HepG2 (cell line): ENCODE results near the gene CLIC4. TPM values are rescaled to one million over a fixed set of nuclear protein-coding genes. Genes with fewer than 3 reads are reported as not detected.

Source experiments
- ATAC-seq: fragments of 200-7000 bp; cut with Tn5 transposase; 3 replicates; pipeline ENCODE4 v1.9.1; 2020; ENCODE audit warnings: mild to moderate bottlenecking, moderate library complexity
- BruUV-seq: library from RNA; stranded (reverse); fragments of 400-500 nt; replicated peaks from 2 replicates; lab custom pipeline; 2021; lab: Mats Ljungman, UMichigan
- CTCF ChIA-PET: fragments of 300-600 bp; formaldehyde crosslinking; extraction: SDS; loops from one replicate; lab custom pipeline; 2021; ENCODE audit warnings: low total read pairs, inconsistent platforms, low intra/inter-chr PET ratio; lab: Yijun Ruan, JAX
- POLR2A ChIA-PET: fragments of 350-600 bp; sonication (Branson Sonifier 250); formaldehyde crosslinking; loops from one replicate; lab custom pipeline; 2020; ENCODE audit warnings: antibody characterized with exemption, inconsistent platforms; lab: Yijun Ruan, JAX
- DNase-seq: peaks from one replicate; pipeline ENCODE4 v3.0.0-alpha.2; 2015; ENCODE audit warnings: low spot score
- FAIRE-seq: peaks from 3 replicates; lab custom pipeline; 2011; peaks lifted over from hg19 to GRCh38; lab: Jason Lieb, UNC
- H2AFZ ChIP-seq: one replicate; pipeline ENCODE4 v1.6.1; 2011; ENCODE audit warnings: low read length, inconsistent platforms
- H3K27ac ChIP-seq: fragments of 300-600 bp; 3 replicates; pipeline ENCODE4 v1.8.0; 2011; ENCODE audit warnings: mixed run types, mild to moderate bottlenecking, mixed read lengths, low read length, inconsistent platforms; ENCODE audit not compliant: insufficient read depth; ENCODE audit errors: extremely low read length
- H3K27me3 ChIP-seq, 2 experiments: fragments of 200-600 bp in 1 of 2; 2 replicates in 1 of 2; 3 replicates in 1 of 2; pipeline versions ENCODE4 v1.6.0 to v1.8.0; 2011; ENCODE audit warnings: low read length in 2 of 2, mild to moderate bottlenecking in 2 of 2, moderate library complexity in 2 of 2, inconsistent platforms in 1 of 2; ENCODE audit not compliant: insufficient read depth in 2 of 2, control insufficient read depth in 1 of 2
- H3K36me3 ChIP-seq, 2 experiments: fragments of 200-600 bp in 1 of 2; replicated peaks in 1 of 2; 2 replicates in 1 of 2; 3 replicates in 1 of 2; pipeline versions ENCODE4 v1.5.1 to v1.8.0; 2011; ENCODE audit warnings: low read length in 2 of 2, inconsistent platforms in 1 of 2; ENCODE audit not compliant: insufficient read depth in 2 of 2, control insufficient read depth in 1 of 2
- H3K4me1 ChIP-seq: 2 replicates; pipeline ENCODE4 v1.5.1; 2012; ENCODE audit warnings: low read length, inconsistent platforms; ENCODE audit not compliant: insufficient read depth
- H3K4me2 ChIP-seq: 2 replicates; pipeline ENCODE4 v1.6.0; 2011; ENCODE audit warnings: low read depth, low read length, inconsistent platforms
- H3K4me3 ChIP-seq, 3 experiments: fragments of 200-600 bp in 1 of 3; sonication (generic), shearing (Covaris generic) in 1 of 3; replicated peaks in 1 of 3; 2 replicates each; pipeline ENCODE4 v1.5.1; 2011 to 2016; ENCODE audit warnings: low read length in 3 of 3, inconsistent platforms in 2 of 3, low read depth in 2 of 3, mild to moderate bottlenecking in 2 of 3, control low read depth in 1 of 3, mixed read lengths in 1 of 3; ENCODE audit not compliant: insufficient read depth in 1 of 3
- H3K79me2 ChIP-seq: one replicate; pipeline ENCODE4 v1.6.1; 2011; ENCODE audit warnings: low read length, inconsistent platforms; ENCODE audit not compliant: insufficient read depth
- H3K9ac ChIP-seq: 2 replicates; pipeline ENCODE4 v1.6.0; 2011; ENCODE audit warnings: mild to moderate bottlenecking, low read depth, low read length, inconsistent platforms; ENCODE audit not compliant: insufficient read depth
- H3K9me3 ChIP-seq: 2 replicates; pipeline ENCODE4 v1.5.1; 2012; ENCODE audit warnings: mild to moderate bottlenecking, low read length
- H4K20me1 ChIP-seq: 2 replicates; pipeline ENCODE4 v1.6.0; 2011; ENCODE audit warnings: inconsistent platforms, mild to moderate bottlenecking, low read length, moderate library complexity; ENCODE audit not compliant: insufficient read depth
- KDM1A ChIP-seq: IDR thresholded peaks from 2 replicates; pipeline ENCODE4 v1.6.1; 2016; ENCODE audit warnings: missing compliant biosample characterization
- RARG ChIP-seq: sonication (generic); formaldehyde crosslinking; IDR thresholded peaks from 2 replicates; pipeline ENCODE4 v1.4.0; 2020; ENCODE audit warnings: low read depth, mild to moderate bottlenecking, missing genetic modification reagents
- ZBTB38 ChIP-seq: sonication (generic); formaldehyde crosslinking; IDR thresholded peaks from 2 replicates; pipeline ENCODE4 v1.5.1; 2020; ENCODE audit warnings: mild to moderate bottlenecking, missing genetic modification reagents
- ZNF3 ChIP-seq: IDR thresholded peaks from 2 replicates; pipeline ENCODE4 v1.7.0; 2017; ENCODE audit warnings: inconsistent platforms
- ZNF816 ChIP-seq: sonication (generic); formaldehyde crosslinking; IDR thresholded peaks from 2 replicates; pipeline ENCODE4 v1.8.0; 2022; ENCODE audit warnings: missing genetic modification reagents, mild to moderate bottlenecking, borderline replicate concordance
- WGBS: methylation state at CpG from one replicate; pipeline ENCODE4 v1.1.6; 2017; ENCODE audit warnings: low lambda C conversion rate; 5-methylcytosine and 5-hydroxymethylcytosine counted together
- in situ Hi-C: cut with HindIII; loops from 2 replicates; pipeline ENCODE4 v1.10.0; 2017; ENCODE audit warnings: low pct_unique_long_range_greater_than_20kb; ENCODE audit not compliant: extremely low pct_ligation_motif_present
- intact Hi-C: fragments of 100-400 bp; cut with micrococcal nuclease; formaldehyde crosslinking; loops from one replicate; pipeline ENCODE4 v1.10.0; 2022; ENCODE audit not compliant: unreplicated experiment
- polyA plus RNA-seq, 8 experiments: library from polyadenylated mRNA; depleted of rRNA in 3 of 8; stranded (reverse) in 7 of 8; unstranded in 1 of 8; fragments of >200 nt; fragmentation: Illumina TruSeq in 4 of 8; extraction: Trizol in 4 of 8; gene quantifications; 2 replicates each; pipeline versions ENCODE4 v1.2.1 to v1.2.3, GENCODE V29; 2011 to 2016; ENCODE audit warnings: low read depth in 4 of 8, missing spikeins in 1 of 8, mixed read lengths in 1 of 8; ENCODE audit not compliant: insufficient read depth in 1 of 8
- total RNA-seq, 5 experiments: library from RNA; depleted of rRNA; stranded (reverse); fragments of >200 nt; fragmentation: Illumina TruSeq; extraction: Trizol; gene quantifications; 2 replicates each; pipeline ENCODE4 v1.2.3, GENCODE V29; 2016; ENCODE audit warnings: low read depth in 1 of 5
- TF ChIP-seq, protein P1 (sequence below): sonication (generic); formaldehyde crosslinking; IDR thresholded peaks from 2 replicates; pipeline ENCODE4 v1.9.0; 2022; ENCODE audit warnings: low read depth, missing genetic modification reagents
- TF ChIP-seq, protein P2 (sequence below): sonication (generic); formaldehyde crosslinking; IDR thresholded peaks from 2 replicates; pipeline ENCODE4 v1.4.0; 2020; ENCODE audit warnings: missing genetic modification reagents
- TF ChIP-seq, protein P3 (sequence below), 2 experiments: sonication (generic) in 1 of 2; formaldehyde crosslinking in 1 of 2; IDR thresholded peaks; 2 replicates each; pipeline versions ENCODE4 v1.4.0 to v1.6.1; 2018 to 2020; ENCODE audit warnings: missing genetic modification reagents in 2 of 2, borderline replicate concordance in 1 of 2, low read depth in 1 of 2, mild to moderate bottlenecking in 1 of 2, missing biosample characterization in 1 of 2
- TF ChIP-seq, protein P4 (sequence below): sonication (generic); formaldehyde crosslinking; IDR thresholded peaks from 2 replicates; pipeline ENCODE4 v1.4.0; 2020; ENCODE audit warnings: mild to moderate bottlenecking, missing genetic modification reagents

The CLIC4 gene
- total and polyA plus RNA-seq, 2 of the 13 experiments (the other 11 are each of a cell fraction or from before 2014, with no cell fraction given) = 23.3 to 77.4 TPM

DNA sequence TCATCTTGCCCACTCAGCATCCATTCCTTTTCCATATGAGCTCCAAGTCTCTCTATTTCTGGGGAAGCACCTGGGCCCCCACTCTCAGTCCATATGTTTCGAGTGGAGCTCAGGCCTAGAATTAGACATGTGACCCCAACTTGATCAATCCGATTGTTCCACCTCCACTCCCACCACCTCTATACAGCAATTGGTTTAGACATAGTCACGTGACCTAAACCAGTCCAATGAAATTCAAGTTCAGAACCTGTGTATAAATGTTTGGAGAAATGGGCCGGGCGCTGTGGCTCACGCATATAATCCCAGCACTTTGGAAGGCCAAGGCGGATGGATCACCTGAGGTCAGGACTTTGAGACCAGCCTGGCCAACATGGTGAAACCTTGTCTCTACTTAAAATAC is 29.6 kb upstream of the CLIC4 start:
- no peak for DNase-seq
- H3K79me2 ChIP-seq = no peaks in the 10 kb centered on the region
- H3K27ac ChIP-seq = no peak overlapping the region
- 86% methylated on average over 7 of the region's 7 CpGs for WGBS
- in situ Hi-C loops = no loop called here
- ChIA-PET CTCF (no interaction called here), POLR2A (interaction anchor here (1.0 to 3.3 kb wide), 3 partner anchors 8 to 10 kb away, joined by 3 to 22 read pairs (median 7); no protein-coding TSS in a partner anchor)
- H3K4me2 ChIP-seq = no peak overlapping the region
- intact Hi-C loops = loop anchor here (1.0 kb wide), 1 partner anchor 10 kb away; no protein-coding TSS in a partner anchor
- H3K9ac ChIP-seq = no peak overlapping the region
- no peaks in the 10 kb centered on the region for H3K27me3 ChIP-seq
- no peak for ATAC-seq
- H3K4me1 ChIP-seq = peaks cover 90% of the 10 kb centered on the region
- no peaks in the 10 kb centered on the region for H3K9me3 ChIP-seq
- TF ChIP-seq ZNF816 (CRISPR knock-in tag) = no peak
- H3K4me3 ChIP-seq = no peak overlapping the region
- no TSS peak for BruUV-seq
- H4K20me1 ChIP-seq = no peaks in the 10 kb centered on the region
- FAIRE-seq = no peak
- no peak overlapping the region for H2AFZ ChIP-seq
- H3K36me3 ChIP-seq = no peaks in the 10 kb centered on the region

DNA sequence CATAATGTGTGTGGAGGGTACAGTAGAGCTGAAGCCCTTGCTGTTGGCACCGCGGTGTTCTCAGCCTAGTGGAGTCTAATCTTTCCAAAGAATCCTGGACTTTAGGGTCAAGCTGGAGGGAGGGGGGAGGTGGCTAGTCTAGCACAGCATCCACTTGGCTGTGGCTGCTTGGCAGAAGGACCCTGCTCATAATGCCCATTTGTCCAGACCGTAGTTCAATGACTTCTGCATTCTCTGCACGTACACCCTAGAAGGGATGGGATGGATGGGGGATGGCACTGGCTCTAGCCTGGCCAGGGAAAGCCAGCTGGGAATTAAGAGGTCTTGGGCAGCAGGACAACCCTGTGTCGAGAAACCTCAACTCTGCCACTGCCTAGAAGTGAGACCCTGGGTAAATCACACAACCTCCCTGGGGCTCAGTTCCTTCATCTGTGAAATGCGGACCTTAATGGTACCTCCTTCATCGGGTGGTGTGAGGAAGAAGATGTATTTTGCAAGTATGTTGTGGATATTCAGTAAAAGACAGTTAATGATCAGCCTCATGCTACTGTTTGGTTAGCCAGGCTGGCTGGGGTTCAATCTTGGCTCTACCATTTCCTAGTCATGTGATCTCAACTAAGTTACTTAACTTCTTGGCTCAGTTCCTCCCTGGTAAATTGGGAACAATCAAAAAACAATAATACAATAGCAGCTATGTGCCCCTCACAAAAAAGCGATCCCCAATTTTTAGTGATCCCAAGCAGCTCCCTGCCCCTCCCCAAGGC is 27.2 kb upstream of the CLIC4 start:
- H3K27me3 ChIP-seq = no peaks in the 10 kb centered on the region
- ChIA-PET POLR2A (interaction anchor here (1.7 kb wide), 1 partner anchor 13 kb away, joined by 7 read pairs; no protein-coding TSS in a partner anchor), CTCF (no interaction called here)
- H2AFZ ChIP-seq = no peak overlapping the region
- BruUV-seq = no TSS peak
- H3K9me3 ChIP-seq = no peaks in the 10 kb centered on the region
- ATAC-seq (no peak; the same call in 2 of the 3 replicates), DNase-seq (no peak), FAIRE-seq (no peak)
- H3K4me1 ChIP-seq = peaks cover 87% of the 10 kb centered on the region
- no peaks in the 10 kb centered on the region for H4K20me1 ChIP-seq
- in situ Hi-C loops (no loop called here), intact Hi-C loops (no loop called here)
- no peak overlapping the region for H3K9ac ChIP-seq
- TF ChIP-seq KDM1A (CRISPR knock-in tag) (no peak), ZBTB38 (CRISPR knock-in tag) (peak; percentile 32; the same call in 1 of the 2 replicates), RARG (CRISPR knock-in tag) (no peak), ZNF3 (no peak)
- TF ChIP-seq, protein P1, sequence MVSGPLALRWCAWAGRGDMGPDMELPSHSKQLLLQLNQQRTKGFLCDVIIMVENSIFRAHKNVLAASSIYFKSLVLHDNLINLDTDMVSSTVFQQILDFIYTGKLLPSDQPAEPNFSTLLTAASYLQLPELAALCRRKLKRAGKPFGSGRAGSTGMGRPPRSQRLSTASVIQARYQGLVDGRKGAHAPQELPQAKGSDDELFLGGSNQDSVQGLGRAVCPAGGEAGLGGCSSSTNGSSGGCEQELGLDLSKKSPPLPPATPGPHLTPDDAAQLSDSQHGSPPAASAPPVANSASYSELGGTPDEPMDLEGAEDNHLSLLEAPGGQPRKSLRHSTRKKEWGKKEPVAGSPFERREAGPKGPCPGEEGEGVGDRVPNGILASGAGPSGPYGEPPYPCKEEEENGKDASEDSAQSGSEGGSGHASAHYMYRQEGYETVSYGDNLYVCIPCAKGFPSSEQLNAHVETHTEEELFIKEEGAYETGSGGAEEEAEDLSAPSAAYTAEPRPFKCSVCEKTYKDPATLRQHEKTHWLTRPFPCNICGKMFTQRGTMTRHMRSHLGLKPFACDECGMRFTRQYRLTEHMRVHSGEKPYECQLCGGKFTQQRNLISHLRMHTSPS = 0 out of 2 replicates have a peak, but pooled peaks have one; percentile 25
- TF ChIP-seq, protein P2, sequence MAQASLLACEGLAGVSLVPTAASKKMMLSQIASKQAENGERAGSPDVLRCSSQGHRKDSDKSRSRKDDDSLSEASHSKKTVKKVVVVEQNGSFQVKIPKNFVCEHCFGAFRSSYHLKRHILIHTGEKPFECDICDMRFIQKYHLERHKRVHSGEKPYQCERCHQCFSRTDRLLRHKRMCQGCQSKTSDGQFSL (CRISPR knock-in tag) = no peak
- TF ChIP-seq, protein P3, sequence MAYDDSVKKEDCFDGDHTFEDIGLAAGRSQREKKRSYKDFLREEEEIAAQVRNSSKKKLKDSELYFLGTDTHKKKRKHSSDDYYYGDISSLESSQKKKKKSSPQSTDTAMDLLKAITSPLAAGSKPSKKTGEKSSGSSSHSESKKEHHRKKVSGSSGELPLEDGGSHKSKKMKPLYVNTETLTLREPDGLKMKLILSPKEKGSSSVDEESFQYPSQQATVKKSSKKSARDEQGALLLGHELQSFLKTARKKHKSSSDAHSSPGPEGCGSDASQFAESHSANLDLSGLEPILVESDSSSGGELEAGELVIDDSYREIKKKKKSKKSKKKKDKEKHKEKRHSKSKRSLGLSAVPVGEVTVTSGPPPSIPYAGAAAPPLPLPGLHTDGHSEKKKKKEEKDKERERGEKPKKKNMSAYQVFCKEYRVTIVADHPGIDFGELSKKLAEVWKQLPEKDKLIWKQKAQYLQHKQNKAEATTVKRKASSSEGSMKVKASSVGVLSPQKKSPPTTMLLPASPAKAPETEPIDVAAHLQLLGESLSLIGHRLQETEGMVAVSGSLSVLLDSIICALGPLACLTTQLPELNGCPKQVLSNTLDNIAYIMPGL (CRISPR knock-in tag; IDR thresholded peaks at IDR 0.05; ENCODE audit: borderline replicate concordance in 1 of 2, low read depth in 1 of 2) = no peak
- TF ChIP-seq, protein P4, sequence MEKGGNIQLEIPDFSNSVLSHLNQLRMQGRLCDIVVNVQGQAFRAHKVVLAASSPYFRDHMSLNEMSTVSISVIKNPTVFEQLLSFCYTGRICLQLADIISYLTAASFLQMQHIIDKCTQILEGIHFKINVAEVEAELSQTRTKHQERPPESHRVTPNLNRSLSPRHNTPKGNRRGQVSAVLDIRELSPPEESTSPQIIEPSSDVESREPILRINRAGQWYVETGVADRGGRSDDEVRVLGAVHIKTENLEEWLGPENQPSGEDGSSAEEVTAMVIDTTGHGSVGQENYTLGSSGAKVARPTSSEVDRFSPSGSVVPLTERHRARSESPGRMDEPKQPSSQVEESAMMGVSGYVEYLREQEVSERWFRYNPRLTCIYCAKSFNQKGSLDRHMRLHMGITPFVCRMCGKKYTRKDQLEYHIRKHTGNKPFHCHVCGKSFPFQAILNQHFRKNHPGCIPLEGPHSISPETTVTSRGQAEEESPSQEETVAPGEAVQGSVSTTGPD = peak; percentile 32; the same call in 1 of the 2 replicates
- WGBS = 59% methylated on average over 6 of the region's 8 CpGs
- no peaks in the 10 kb centered on the region for H3K79me2 ChIP-seq
- H3K27ac ChIP-seq = no peak overlapping the region
- H3K4me3 ChIP-seq = no peak overlapping the region
- H3K4me2 ChIP-seq = peak overlapping the region; percentile 34; the same call in 1 of the 2 replicates
- no peaks in the 10 kb centered on the region for H3K36me3 ChIP-seq
